ENCODE results near the gene ADGB.
"Not testable (repeated sequence)": the region's sequence is repeated elsewhere in the genome, so short reads cannot be mapped to it uniquely, and the experiment has no call there.

ADGB gene

DNA sequence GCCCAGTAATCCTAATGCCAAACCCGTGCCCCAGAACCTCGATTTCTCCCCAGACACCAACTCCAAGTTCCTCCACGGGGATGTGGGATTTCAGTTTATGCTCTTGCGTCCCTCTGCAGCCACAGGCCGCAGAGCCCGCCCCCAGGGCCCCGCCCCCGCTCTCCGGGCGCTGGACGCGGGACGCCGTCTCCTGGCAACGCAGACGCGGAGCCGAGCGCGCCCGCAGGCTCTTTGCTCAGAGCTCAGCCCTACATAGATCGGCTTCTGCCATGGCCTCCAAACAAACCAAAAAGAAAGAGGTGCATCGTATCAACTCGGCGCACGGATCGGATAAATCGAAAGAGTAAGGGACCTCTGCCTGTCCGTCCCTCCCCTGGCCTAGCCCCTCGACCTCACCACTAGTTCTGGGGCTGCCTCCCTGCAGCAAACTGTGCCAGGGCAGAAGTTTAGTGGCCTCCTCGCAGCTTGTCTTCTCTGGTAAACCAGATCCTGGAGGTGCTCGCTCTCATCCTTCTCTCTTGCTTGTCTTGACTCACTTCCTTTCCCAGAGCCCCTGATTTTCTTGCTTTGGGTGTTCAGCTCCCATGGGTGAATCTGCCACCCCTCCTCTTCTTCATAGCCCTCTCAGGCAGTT lies at the start of gene ADGB:
TSS of gene ADGB (plus strand) at position 201 of the 634 bp plus-strand sequence. CDS start at position 270, 69 bp downstream.
- peak; percentile 82 for DNase-seq

DNA sequence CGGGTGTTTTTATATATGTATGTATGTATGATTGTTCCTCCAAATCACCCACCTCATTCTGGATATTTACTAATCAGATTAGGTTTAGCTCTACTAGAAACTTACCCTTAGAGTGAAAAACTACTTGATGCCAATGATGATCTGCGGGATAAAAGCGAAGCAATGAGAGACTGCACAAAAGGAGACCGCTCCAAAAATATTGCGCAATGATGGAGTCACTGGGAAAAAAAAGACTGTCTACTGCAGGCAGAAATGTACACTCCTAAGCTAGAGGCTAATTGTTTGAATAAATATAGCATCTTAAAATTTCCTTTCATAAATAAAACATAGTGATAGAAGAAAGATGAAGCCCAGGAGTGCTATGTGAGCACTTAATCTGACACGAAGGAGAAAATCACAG lies 47.9 kb upstream of the ADGB start:
- no peak for DNase-seq

DNA sequence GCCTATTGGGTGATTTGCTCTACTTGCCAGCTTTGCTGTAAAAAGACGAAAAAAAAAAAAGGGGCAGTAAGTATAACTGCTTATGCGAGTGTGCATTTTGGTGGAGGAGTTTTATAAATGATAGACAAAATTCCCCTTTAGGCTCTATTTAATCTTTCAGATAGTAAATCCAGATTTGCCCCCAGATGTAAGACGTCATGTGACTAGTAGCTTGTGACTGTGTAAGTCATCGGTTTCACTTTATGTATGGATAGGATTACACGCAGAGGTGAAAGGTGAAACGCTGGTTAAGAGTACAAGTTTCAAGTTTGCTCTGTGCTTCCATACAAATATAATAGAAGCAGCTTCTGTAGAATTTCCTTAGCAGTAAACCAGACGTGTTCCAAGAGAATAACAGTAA lies 47.2 kb upstream of the ADGB start:
- DNase-seq = no peak

DNA sequence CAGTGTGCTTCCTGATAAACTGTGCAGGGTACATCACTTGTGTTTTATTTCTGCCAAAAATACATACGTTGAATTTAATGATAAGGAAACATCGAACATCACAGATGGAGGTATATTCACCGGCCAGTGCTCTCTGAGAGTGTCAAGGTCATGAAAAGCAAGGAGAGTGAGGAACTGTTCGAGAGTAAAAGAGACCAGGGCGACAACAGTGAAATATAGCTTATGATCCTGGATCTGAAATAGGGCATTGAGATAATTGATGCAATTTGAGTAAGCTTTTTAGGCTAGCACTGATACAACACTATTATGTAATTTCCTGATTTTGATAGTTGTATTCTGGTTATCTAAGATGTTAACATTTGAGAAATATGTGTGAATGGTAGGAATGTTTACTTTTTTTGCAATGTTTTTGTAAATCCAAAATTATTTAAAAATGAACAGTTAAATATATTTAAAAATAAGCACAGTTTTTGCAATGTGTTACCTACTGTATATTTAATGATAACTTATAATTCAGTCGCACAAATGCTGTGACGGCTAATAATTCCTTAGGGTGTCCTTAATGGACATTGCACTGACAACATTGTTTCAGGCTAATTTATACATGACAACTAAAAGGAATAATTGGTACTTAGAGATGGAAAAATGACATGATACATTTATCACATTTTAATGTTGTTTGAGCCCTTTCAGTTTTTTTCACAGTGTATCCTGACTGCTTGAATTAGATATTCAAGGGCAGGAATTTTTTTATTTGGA lies 45.2 kb upstream of the ADGB start:
- DNase-seq = no peak

DNA sequence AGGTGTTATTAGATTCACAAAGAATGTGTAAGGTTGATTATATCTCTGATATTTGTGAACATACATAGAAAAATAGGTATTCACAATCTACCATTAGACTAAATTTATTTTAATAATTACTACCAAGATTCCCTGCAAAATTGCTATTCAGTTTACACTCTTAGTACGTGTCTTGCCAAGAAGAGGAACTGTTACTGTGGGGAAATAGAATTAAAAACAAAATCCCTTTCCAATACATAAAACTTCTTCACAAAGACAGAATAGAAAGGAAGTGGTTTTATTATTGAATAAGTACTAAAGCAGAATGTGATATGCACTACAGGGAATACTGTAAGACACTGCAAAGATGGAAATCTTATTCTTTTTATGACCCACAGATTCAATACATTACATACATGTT lies 38.2 kb upstream of the ADGB start:
- DNase-seq = no peak

DNA sequence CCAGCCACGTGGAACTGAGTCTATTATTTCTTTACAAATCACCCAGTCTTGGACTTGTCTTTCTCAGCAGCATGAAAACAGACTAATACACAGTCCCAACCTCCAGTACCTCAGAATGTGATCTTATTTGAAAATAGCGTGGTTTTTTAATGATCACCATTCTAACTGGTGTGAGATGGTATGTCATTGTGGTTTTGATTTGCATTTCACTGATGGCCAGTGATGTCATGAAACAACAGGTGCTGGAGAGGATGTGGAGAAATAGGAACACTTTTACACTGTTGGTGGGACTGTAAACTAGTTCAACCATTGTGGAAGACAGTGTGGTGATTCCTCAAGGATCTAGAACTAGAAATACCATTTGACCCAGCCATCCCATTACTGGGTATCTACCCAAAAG lies 32.1 kb upstream of the ADGB start:
- not testable (repeated sequence) for DNase-seq

DNA sequence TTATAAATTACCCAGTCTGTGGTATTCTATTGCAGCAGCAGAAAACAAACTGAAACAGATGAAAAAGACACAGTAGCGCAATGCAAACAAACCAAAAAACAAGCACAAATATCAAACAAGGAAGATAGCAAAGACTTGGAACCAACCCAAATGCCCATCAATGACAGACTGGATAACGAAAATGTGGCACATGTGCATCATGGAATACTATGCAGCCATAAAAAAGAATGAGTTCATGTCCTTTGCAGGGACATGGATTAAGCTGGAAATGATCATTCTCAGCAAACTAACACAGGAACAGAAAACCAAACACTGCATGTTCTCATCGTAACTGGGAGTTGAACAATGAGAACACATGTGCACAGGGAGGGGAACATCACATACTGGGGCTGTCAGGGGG lies 30.2 kb upstream of the ADGB start:
- not testable (repeated sequence) for DNase-seq

DNA sequence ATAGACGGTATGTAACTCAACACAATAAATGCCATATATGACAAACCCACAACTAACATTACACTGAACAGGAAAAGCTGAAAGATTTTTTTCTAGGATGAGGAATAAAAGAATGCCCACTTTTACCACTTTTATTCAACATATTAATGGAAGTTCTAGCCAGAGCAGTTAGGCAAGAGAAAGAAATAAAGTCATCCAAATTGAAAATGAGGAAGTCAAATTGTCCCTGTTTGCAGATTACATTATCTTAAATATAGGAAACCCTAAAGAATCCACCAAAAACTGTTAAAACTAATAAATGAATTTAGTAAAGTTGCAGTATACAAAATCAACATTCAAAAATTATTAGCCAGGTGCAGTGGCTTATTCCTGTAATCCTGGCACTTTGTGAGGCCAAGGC lies 24.6 kb upstream of the ADGB start:
- DNase-seq = no peak

DNA sequence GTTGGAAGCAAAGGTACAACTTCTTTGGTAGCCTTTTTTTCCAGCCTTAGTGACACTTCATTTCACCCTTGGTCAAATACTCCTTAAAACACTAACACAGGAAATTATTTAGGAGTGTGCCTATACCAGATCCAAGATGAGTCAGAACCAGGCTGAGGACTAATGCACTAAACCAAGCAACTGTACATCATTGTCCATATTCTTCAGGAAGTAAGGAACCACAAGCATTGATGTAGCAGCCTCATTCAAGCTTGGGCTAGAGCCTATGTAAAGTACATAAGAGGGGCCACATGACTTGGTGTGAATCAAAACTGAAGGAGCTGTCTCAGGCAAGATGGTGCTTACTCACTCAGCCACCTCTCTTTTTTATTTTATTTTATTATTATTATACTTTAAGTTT lies 20.7 kb upstream of the ADGB start:
- DNase-seq = no peak

DNA sequence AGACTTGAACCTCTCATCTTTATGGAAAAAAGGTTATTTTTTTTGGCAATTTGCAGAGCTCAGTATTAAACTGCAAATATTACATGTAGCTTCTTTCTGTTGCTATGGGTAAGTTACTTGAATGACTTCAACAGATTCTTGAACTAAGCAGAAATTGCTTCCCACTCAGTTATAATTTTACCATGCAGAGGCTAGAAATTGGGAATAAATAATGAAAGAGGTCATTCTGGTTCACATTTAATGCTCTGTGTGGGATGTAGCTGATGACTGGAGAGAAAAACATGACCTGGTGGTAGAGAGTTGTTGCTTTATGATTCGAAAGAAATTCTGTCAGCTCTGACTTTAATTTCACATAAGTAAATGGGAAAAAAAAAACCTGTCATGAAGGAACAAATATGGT lies 16.8 kb upstream of the ADGB start:
- no peak for DNase-seq

DNA sequence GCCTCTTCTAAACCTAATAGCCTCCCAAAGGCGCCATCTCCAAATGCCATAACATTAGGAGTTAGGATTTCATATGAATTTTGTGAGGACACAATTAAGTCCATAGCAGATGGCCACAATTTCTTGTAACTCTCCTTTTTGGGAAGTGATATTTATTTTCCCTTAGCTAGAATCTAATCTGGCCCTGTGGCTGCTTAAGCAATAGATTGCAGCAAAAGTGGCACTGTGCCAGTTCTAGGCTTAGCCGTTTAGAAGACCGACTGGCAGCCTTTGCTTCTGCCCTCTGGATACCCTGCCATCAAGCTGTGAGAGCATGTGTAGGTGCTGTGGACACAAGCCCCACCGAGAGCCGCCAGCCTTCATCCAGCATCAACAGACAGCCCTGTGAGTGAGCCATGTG lies 15.9 kb upstream of the ADGB start:
- no peak for DNase-seq

DNA sequence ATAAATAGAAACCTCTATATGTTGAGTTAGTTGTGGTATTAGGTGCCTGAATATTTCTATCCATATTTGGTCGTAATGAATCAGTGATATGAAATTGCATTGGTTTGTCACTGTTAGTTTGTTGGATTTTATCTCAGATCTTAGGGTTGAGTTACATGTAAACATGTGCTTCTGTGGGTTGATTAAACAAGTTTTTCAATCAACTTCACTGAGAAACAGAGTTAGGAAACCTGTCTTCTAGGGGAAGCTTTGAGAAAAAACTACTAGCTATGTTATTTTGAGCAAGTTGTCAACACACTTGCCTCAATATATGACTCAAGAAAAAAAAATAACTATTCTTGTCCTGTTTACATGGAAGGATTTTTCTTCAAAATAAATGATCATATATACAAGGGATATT lies 14.8 kb upstream of the ADGB start:
- DNase-seq = no peak

DNA sequence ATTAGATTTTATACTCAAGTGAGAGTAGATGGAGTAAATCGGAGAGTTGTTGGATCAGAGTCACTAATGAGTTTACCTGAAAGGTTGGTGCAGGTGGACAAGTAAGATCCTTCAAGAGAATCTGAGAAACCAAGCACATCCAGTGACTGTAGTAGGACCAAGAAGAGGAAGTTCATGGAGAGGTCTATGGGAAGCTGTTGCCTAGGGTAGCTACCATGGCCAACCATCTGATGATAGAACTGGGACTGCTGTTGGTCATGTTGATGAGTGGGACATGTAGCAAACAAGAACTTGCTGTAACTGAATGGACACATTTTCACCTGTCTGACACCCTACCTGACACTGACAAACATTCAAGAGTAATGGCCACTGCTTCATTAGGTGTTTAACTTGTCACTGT lies 11.3 kb upstream of the ADGB start:
- DNase-seq = no peak

DNA sequence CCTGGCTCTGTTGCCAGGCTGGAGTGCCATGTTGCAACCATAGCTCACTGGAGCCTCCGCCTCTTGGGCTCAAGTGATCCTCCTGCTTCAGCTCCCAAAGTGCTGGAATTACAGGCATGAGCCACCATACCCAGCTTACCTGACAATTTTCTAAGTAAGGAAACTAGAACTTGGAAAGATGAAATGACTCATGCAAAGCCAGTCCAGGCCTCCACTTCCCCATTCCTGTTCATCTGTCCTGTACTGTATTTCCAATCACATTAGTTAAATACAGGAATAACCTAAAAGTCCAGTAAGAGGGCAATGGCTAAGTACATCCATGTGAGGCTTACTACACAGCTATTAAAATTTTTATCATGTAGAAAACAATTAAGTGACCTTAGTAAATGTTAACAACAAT lies 8.3 kb upstream of the ADGB start:
- DNase-seq = no peak

DNA sequence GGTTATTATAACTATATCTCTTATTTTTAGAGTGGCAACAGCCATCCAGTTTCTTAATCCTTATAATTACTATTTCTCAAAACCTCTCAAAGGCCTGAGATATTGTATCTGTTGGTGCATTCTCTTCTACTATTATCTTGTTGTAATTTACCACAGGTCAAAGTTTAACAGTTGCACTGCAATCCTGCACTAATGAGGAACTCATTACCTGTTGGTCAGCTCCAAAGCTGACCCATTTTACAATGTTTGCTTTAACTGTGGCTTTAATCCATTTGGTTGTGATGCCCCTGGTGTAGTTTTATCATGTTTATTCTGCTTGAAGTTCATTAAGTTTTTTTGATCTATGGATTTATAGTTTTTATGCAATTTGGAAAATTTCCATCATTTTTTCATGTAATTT lies 6.3 kb upstream of the ADGB start:
- DNase-seq = no peak

DNA sequence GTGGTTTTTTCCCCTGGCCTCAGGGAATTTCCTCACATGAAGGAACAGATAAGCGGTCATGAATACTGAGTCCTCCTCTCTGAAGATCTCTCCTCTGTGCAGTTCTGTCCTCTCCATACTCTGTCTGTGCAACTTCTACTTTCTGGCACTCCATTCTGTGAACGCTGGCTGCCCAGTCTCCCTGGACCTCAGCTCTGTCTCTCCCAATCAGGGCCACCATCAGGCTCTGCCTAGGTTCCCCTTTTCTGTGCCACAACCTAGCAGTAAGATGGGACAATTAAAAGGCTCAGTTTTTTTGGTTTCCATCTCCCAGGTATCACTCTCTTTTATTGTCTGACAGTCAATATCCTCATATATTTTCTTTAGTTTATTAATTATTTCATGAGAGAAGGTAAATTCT lies 4.8 kb upstream of the ADGB start:
- DNase-seq = no peak

DNA sequence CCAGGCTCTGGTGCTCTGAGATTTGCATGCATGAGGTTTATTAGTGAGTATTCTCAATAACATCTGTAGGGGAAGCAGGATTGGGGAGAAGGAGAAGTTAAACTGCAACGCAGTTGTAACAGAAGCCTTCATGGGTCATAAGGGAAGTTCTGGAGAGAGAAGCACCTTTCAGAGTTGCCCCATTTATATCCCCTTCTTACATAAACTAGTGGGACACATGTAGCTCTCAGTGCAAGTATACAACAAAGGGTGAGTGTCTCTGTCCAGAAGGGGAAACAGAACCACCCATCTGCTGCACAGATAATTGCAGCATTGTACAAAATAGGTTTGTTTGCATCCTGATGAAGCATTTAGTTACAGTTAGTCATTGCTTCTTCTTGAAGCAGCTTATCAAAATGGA lies 4.3 kb upstream of the ADGB start:
- DNase-seq = no peak

DNA sequence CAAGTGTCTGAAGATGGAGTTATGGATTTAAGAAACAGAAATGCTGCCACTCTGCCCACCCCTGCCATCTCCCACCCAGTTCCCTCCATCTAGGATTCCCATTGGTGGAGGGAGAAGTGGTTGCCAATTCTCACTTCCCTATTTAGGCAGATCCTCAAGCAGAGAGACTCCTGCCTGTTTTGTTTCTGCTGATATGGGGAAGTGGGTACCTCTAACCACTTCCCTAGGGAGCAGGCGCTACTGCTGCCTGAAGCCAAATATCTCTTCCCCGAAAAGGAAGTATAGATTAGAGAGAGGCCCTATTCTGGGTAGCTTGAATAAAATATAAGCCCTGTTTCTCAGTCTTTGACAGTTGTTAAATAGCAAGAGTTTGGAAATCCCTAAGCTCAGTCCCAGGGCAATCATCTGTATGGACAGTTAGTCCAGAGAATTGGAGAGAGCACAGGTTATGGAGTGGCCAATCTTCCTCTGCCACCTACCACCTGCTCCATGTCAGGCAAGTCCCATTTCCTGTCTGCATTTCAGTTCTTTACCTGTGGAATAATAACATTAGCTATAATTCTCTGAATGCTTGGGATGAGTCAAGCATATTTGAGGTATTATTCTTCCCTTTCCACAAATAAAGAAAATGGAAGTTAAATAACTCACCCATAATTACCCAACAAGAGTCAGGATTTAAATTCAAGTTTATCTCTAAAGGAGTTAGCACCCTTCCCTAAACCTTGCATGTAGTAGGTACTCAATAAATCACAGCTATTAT lies 2.6 kb upstream of the ADGB start:
- DNase-seq = no peak

DNA sequence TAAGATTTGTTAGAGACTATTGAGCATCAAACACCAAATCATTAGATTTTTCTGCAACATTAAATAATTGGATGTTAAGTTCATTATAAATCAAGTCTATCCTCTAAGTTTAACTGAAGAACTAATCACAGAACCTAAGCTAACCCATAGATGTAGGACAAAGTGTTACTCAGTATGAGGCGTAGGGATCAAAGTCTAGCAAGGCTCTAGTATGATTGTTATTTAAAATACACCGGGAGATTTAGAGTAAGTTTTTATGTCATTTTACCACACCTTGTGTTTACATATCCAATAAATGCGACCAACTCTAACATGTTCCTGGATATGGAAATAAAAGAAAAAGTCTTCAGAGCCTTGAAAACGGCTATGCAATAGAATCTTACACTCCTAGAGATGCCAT lies 2.6 kb downstream of the ADGB start:
- no peak for DNase-seq

DNA sequence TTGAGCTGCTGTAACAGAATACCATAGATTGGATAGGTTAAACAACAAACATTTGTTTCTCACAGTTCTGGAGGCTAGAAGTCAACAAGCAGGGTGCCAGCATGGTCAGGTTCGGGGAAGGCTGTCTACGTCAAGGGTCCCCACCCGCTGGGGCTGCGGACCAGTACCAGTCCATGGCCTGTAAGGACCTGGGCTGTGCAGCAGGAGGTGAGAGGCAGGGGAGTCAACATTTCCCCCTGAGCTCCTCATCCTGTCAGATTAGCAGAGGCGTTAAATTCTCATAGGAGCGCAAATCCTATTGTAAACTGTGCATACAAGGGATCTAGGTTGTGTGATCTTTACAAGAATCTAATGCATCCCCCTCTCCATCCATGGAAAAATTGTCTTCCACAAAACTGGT lies 3.8 kb downstream of the ADGB start:
- no peak for DNase-seq

DNA sequence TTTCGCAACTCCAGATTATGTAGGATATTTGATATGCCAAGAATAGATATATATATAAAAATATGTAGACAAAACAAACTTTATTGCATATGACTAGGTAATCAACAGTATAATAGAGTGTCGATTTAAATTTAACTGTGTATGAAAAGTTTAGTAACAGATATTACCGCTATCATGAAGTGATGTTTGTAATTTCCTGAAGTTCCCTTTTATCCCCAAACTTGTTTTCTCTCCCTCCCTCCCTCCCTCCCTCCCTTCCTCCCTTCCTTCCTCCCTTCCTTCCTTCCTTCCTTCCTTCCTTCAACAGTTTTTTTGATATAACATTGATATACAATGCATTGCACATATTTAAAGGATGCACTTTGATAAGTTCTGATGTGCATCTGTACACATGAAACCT lies 15.2 kb downstream of the ADGB start:
- DNase-seq = no peak

DNA sequence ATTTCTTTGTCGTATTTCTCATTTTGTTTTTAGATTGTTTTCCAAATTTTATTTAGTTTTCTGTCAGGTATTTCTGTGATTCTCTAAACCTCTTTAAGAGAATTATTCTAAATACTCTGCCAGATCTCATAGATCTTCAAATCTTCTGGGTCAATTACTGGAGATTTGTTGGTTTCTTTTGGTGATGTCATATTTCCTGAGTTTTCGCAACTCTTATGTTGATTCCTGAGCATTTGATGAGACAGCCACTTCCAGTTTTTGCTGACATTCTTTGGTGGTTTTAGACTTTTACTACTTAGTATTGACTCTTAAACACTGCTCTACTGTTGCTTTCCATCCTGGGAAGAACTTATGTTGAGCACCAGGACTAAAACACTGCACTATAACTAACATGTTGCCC lies 21.9 kb downstream of the ADGB start:
- DNase-seq = no peak

DNA sequence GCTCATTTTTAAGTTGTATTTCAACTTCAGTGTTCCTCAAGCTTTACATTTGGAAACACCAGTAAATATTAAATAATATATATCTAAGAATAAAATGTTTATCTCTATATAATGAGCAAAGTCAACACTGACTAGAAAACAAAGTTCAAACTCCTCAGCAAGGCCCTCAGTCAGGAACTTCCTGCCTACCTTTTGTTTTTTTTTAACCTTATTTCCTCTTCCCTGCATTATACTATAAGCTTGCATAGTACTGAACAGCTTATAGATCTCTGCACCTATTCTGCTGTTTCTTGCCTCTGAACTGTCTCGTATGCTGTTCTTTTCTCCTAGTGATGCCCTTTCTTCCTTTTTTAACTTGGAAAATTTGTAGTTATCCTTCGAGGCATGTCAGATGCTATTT lies 29.6 kb downstream of the ADGB start:
- peak; percentile 15 for DNase-seq

DNA sequence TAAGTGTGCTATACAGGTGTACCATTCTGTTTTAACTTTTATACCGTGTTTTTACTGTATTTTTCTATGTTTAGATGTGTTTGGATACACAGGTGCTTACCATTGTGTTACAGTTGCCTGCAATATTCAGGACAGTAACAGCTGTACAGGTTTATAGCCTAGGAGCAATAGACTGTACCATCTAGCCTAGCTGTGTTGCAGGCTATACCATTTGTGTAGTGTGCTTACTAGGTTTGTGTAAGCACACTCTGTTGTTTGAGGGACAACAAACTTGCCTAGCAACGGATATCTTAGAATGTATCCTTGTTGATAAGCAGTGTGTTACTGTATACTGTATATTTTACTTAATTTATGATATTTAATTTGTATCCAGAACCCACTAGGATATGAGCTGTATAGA lies 35.2 kb downstream of the ADGB start:
- DNase-seq = peak; percentile 32
